ENCODE measurements around the gene NHS.

The NHS gene

GRCh38 chrX:17520016-17520615 lies 145.1 kb downstream of the NHS start:
- in situ Hi-C loops (cut with MboI; ENCODE audit: low sequenced_read_pairs, unreplicated experiment) = no loop called here
- DNase-seq (ENCODE audit: low spot score) = no peak
- TF ChIP-seq, protein P1, sequence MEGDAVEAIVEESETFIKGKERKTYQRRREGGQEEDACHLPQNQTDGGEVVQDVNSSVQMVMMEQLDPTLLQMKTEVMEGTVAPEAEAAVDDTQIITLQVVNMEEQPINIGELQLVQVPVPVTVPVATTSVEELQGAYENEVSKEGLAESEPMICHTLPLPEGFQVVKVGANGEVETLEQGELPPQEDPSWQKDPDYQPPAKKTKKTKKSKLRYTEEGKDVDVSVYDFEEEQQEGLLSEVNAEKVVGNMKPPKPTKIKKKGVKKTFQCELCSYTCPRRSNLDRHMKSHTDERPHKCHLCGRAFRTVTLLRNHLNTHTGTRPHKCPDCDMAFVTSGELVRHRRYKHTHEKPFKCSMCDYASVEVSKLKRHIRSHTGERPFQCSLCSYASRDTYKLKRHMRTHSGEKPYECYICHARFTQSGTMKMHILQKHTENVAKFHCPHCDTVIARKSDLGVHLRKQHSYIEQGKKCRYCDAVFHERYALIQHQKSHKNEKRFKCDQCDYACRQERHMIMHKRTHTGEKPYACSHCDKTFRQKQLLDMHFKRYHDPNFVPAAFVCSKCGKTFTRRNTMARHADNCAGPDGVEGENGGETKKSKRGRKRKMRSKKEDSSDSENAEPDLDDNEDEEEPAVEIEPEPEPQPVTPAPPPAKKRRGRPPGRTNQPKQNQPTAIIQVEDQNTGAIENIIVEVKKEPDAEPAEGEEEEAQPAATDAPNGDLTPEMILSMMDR (IDR thresholded peaks at IDR 0.05; ENCODE audit: borderline replicate concordance, control extremely low read depth, extremely low read depth, insufficient read depth, missing control alignments) = no peak

- in situ Hi-C loops (cut with MboI; ENCODE audit: low sequenced_read_pairs, unreplicated experiment) = no loop called here
- no peak for DNase-seq (ENCODE audit: low spot score)
- TF ChIP-seq, protein P1 (IDR thresholded peaks at IDR 0.05; ENCODE audit: borderline replicate concordance, control extremely low read depth, extremely low read depth, insufficient read depth, missing control alignments) = no peak
Observed at GRCh38 chrX:17521871-17522693, 147.1 kb downstream of the NHS start.

GRCh38 chrX:17525266-17525665 lies 150.3 kb downstream of the NHS start:
- no peak for DNase-seq (ENCODE audit: low spot score)
- TF ChIP-seq, protein P1 (IDR thresholded peaks at IDR 0.05; ENCODE audit: borderline replicate concordance, control extremely low read depth, extremely low read depth, insufficient read depth, missing control alignments) = no peak
- in situ Hi-C loops (cut with MboI; ENCODE audit: low sequenced_read_pairs, unreplicated experiment) = no loop called here

DNA sequence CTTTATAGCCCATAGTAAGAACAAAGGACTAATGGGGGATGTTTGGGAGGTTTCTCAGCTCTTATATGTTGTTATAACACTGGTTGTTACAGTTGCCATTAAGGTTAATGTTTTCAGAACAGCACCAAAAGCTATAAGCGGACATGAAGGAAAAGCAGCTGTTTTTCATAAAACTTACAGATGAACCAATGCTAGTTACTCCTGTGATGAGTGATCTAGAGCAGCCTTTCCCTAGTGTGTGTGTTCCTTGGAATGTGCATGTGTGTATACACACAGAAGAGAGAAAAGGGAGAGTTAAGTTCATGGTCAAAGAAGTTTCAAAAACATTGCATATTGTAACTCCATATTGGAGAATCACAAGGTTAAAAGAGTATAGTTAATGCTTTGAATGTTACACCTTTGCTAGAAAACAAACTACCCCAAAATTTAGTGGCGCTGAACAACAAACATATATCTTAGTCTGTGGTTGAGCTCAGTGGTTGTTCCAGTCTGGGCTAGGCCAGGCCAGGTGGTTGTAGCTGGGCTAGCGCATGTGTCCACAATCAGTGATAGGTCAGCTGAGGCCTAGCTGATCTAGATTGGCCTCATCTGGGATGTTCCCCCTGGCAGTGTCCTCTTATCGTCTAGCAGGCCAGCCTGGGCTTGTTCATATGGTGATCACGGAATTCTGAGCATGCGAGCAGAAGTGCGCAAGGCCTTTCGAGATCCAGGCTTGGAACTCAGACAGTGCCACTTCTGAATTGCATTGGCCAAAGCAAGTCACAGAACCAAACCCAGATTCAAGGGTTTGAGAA lies 151.0 kb downstream of the NHS start:
- TF ChIP-seq, protein P1 (IDR thresholded peaks at IDR 0.05; ENCODE audit: borderline replicate concordance, control extremely low read depth, extremely low read depth, insufficient read depth, missing control alignments) = no peak
- in situ Hi-C loops (cut with MboI; ENCODE audit: low sequenced_read_pairs, unreplicated experiment) = no loop called here
- DNase-seq (ENCODE audit: low spot score) = no peak

DNA sequence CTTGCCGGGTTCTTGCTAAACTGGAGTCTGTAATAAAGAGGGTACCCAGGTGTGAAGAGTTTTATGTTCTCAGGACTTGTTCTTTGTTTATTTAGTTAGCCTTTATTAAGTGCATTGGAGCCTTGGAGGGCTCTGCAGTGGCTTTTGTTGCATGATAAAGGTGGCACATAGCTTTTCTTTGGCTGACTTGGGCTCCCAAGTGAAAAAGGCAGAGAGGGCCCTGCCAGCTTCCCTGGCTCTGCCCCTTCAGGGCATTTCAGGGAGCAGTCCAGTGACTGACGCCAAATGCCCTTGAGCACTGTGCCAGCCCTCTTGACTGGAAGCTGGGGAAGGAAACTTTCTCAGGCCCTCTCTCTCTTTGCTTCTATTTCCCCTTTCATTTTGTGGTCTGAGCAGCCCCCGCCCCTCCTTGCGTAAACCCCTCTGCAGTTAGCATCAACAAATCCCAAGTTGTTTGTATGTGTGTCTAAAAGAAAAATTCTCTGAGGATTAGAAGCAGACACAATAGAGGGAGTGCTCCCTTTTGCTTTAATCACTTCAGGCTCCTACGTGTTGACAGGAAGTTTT lies 152.2 kb downstream of the NHS start:
- TF ChIP-seq, protein P1 (IDR thresholded peaks at IDR 0.05; ENCODE audit: borderline replicate concordance, control extremely low read depth, extremely low read depth, insufficient read depth, missing control alignments) = no peak
- in situ Hi-C loops (cut with MboI; ENCODE audit: low sequenced_read_pairs, unreplicated experiment) = no loop called here
- no peak for DNase-seq (ENCODE audit: low spot score)

DNA sequence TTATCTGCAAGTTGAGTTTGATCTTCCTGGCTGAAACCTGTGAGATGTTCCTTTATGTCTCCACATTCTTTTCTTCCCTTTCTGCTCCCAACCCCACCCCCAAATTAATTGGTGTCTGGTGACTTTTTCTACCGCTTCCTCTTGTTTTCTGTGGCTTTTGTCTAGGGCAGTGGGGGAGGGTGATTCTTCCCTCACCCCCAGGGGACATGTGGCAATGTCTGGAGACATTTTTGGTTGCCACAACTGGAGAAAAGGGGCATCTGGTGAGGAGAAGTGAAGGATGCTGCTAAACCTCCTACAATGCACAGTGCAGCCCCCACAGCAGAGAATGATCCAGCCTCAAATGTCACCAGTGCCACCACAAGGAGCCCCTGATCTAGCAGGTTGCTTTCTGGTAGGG lies 152.9 kb downstream of the NHS start:
- TF ChIP-seq, protein P1 (IDR thresholded peaks at IDR 0.05; ENCODE audit: borderline replicate concordance, control extremely low read depth, extremely low read depth, insufficient read depth, missing control alignments) = no peak
- in situ Hi-C loops (cut with MboI; ENCODE audit: low sequenced_read_pairs, unreplicated experiment) = no loop called here
- no peak for DNase-seq (ENCODE audit: low spot score)

Data from GM13976 (cell line).